A549 (cell line): ENCODE data around the gene TLR2.

Experiments
- ESRRA ChIP-seq: fragments of 150-350 bp; IDR thresholded peaks from 2 replicates; pipeline ENCODE4 v1.6.1; 2014; ENCODE audit warnings: mild to moderate bottlenecking, low read length, borderline replicate concordance
- POLR2A ChIP-seq: IDR thresholded peaks from 2 replicates; pipeline ENCODE4 v1.6.1; 2012; ENCODE audit warnings: mild to moderate bottlenecking, low read length
- SMC3 ChIP-seq: fragments of >200 bp; sonication (Bioruptor Twin); formaldehyde crosslinking; IDR thresholded peaks from 3 replicates; pipeline ENCODE4 v1.6.1; 2018; ENCODE audit warnings: inconsistent platforms
- TF ChIP-seq, protein P1 (sequence below): fragments of >200 bp; sonication (Bioruptor Twin); formaldehyde crosslinking; IDR thresholded peaks from 3 replicates; pipeline ENCODE4 v1.5.1; 2016
- TF ChIP-seq, protein P2 (sequence below): fragments of 450-650 bp; IDR thresholded peaks from 2 replicates; pipeline ENCODE4 v1.6.1; 2014; ENCODE audit warnings: antibody characterized with exemption

DNA sequence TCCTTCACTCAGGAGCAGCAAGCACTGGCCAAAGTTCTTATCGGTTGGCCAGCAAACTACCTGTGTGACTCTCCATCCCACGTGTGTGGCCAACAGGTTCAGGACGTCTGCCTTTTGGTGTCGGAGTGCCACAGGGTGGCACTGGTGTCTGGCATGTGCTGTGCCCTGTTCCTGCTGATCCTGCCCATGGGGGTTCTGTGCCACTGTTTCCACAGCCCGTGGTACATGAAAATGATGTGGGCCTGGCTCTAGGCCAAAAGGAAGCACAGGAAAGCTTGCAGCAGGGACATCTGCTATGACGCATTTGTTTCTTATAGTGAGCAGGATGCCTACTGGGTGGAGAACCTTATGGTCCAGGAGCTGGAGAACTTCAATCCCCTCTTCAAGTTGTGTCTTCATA lies 4.6 kb upstream of the TLR2 start:
- TF ChIP-seq, protein P1, sequence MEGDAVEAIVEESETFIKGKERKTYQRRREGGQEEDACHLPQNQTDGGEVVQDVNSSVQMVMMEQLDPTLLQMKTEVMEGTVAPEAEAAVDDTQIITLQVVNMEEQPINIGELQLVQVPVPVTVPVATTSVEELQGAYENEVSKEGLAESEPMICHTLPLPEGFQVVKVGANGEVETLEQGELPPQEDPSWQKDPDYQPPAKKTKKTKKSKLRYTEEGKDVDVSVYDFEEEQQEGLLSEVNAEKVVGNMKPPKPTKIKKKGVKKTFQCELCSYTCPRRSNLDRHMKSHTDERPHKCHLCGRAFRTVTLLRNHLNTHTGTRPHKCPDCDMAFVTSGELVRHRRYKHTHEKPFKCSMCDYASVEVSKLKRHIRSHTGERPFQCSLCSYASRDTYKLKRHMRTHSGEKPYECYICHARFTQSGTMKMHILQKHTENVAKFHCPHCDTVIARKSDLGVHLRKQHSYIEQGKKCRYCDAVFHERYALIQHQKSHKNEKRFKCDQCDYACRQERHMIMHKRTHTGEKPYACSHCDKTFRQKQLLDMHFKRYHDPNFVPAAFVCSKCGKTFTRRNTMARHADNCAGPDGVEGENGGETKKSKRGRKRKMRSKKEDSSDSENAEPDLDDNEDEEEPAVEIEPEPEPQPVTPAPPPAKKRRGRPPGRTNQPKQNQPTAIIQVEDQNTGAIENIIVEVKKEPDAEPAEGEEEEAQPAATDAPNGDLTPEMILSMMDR: no peak
- no peak for TF ChIP-seq SMC3
- no peak for TF ChIP-seq POLR2A
- TF ChIP-seq ESRRA: no peak
- TF ChIP-seq, protein P2, sequence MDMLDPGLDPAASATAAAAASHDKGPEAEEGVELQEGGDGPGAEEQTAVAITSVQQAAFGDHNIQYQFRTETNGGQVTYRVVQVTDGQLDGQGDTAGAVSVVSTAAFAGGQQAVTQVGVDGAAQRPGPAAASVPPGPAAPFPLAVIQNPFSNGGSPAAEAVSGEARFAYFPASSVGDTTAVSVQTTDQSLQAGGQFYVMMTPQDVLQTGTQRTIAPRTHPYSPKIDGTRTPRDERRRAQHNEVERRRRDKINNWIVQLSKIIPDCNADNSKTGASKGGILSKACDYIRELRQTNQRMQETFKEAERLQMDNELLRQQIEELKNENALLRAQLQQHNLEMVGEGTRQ: no peak
